ENCODE measurements around the gene SPECC1L.

DNA sequence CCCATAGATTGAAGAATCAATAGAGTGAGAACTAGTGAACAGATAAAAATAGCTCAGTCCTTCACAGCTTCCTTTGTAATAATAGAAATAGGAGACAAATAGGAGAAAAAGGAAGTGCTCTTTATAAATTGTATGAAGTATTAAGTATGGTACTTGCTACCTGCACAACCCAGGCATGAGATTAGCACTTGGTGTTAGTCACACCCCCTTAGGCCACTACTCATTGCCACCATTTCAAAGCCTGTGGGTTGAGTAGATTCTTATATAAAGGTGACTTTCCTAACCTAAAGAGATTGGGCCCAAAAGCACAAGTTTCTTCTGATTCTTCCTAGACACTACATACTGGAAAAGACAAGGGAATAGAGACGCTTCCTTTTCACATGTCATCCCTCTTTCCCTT is 119.0 kb downstream of the SPECC1L start:
- no peak for TF ChIP-seq POLR2A (IDR thresholded peaks at IDR 0.05; ENCODE audit: low read depth)
- TF ChIP-seq, protein P1, sequence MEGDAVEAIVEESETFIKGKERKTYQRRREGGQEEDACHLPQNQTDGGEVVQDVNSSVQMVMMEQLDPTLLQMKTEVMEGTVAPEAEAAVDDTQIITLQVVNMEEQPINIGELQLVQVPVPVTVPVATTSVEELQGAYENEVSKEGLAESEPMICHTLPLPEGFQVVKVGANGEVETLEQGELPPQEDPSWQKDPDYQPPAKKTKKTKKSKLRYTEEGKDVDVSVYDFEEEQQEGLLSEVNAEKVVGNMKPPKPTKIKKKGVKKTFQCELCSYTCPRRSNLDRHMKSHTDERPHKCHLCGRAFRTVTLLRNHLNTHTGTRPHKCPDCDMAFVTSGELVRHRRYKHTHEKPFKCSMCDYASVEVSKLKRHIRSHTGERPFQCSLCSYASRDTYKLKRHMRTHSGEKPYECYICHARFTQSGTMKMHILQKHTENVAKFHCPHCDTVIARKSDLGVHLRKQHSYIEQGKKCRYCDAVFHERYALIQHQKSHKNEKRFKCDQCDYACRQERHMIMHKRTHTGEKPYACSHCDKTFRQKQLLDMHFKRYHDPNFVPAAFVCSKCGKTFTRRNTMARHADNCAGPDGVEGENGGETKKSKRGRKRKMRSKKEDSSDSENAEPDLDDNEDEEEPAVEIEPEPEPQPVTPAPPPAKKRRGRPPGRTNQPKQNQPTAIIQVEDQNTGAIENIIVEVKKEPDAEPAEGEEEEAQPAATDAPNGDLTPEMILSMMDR (IDR thresholded peaks at IDR 0.05): no peak
- no peak for TF ChIP-seq EP300 (IDR thresholded peaks at IDR 0.05)
